Activated CD4-positive, alpha-beta T cell treated with anti-CD3 and anti-CD28 coated beads, Interleukin-2, Interleukin-4, amounts not matched to agents 100 ng/mL and 50 ng/mL, durations not matched to agents 16 hours and 8 hours (primary cell): Measurements from ENCODE around the gene SEMG2.

ENCODE experiments used
- DNase-seq: peaks from one replicate; pipeline ENCODE4 v3.0.0-alpha.2; 2020; ENCODE audit warnings: low spot score

The SEMG2 gene

GRCh38 chr20:45229264-45230056 is 8.3 kb downstream of the SEMG2 start:
- peak; percentile 54 for DNase-seq

DNA sequence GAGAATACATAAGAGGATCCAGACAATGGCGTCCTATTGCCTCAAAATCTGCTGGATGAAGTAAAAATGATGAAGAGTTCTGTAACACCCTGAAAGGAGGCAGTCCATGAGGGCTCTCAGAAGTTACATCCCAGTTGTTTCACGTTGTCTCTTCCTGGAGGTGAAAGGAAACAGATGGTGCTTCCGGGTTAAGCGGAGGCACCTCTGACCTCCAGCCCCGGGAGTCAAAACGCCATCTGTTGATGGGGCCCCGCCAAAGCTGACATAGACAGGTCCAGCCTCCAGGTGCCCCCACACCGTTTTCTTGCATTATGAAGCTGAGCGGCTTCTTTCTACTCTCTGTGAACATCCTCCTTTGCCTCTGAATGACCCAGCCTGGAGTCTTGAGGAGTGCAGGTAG is 9.5 kb downstream of the SEMG2 start:
- DNase-seq, result no peak

GRCh38 chr20:45235995-45236394 is 14.8 kb downstream of the SEMG2 start:
- peak; percentile 11 for DNase-seq

DNA sequence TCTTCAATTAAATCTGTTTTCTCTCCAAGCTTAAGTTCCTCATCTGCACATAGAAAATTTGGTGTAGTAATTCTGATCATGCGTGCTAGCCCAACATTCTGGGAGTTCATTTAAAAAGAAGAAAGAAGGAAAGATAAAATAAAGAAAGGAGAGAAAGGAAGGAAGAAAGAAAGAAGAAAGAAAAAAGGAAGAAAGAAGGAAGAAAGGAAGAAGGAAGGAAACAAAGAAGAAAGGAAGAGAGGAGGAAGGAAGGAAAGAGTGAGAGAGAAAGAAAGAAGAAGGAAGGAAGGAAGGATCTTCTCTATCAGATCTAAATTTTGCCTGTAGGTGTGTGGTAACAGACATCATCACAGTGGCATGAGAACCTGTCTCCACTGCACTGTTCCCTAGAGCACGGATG is 17.0 kb downstream of the SEMG2 start:
- no peak for DNase-seq

DNA sequence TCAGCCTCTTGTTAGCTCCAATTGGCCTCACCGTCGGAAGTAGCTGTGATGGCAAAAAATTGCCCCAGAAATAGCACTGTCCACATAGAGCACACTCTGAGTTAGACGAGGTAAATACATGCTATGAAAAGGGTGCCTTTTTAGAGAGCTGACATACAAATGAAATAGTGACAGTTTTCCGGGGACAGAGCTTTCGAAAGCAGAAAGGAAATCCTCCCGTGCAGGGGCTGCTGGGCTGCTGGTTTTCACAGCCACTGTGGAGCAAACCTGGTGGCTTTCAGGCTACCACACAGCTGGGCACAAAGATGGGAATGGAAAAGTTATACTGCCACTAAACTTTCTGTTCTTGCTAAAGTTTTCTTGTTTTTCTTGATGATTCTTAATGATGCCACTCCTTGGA is 24.9 kb downstream of the SEMG2 start:
- DNase-seq, result no peak

GRCh38 chr20:45247865-45248264 is 26.7 kb downstream of the SEMG2 start:
- no peak for DNase-seq

DNA sequence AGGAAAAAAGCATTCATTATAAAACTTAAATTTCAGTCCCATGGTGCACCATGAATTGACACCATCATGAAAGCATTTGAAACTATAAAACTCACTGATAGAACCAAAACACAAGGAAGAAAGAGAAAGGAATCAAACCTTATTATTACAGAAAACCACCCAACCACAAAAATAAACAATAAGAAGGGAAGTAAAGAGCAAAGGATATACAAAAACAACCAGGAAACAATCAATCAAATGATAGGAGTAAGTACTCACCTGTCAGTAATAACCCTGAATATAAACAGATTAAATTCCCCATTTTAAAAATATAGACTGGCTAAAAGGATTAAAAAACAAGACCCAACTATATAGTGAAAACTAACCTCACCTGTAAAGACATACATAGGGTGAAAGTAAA is 27.4 kb downstream of the SEMG2 start:
- DNase-seq, result no peak

DNA sequence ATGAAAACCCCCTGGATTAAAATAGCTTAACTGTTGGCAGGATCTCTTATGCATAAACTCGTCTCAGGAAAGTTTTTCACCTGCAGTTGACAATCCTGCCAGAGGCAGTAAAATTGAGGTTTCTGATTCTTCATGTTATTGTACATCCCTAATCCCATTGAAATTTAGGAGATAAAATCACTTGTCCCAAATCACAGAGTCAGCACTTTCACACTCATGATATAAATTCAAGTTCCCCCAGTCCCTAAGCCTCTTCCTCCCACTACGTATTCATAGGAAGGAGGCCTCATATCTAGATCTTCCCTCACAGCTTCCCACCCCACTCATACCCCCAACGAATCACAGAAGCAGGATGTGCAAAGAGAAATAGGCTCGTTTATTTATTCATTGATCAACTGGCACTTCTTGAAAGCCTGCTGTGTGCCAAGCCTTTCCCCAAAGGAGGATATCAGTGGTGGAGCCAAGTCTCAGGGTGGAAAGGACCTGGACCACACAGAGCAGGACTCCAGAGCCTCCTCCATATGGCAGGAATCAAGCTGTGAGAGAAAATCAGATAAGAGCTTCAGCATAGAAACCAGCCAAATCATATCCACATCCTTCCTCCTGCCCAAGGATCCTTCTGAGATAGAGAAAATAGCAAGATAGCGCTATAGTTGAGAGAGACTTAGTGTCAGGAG is 30.8 kb downstream of the SEMG2 start:
- no peak for DNase-seq

DNA sequence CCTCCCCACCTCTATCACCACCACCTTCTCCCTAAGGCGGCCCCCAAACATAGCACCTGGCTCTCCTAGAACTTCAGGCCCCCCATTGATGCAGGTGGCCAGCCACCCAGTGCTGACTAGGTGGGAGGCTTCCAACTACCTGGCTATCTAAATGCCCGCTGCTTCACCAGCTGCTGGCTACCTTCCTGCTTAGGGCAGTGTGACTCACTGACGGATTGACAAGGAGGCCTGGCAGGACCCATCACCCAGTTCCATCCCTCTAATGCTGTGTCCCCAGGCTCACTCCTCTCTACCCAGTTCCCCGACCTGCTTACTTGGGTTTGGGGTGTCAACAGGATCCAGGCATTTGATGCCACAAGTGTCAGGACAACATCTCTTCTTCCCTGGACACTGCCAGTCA is 32.1 kb downstream of the SEMG2 start:
- DNase-seq, result no peak

- DNase-seq, result peak; percentile 42
Observed at GRCh38 chr20:45254383-45255262, 33.5 kb downstream of the SEMG2 start, which contains the start of gene SLPI. Gene SLPI (minus strand): TSS chr20:45254564. CDS start chr20:45254543, 21 bp downstream.

DNA sequence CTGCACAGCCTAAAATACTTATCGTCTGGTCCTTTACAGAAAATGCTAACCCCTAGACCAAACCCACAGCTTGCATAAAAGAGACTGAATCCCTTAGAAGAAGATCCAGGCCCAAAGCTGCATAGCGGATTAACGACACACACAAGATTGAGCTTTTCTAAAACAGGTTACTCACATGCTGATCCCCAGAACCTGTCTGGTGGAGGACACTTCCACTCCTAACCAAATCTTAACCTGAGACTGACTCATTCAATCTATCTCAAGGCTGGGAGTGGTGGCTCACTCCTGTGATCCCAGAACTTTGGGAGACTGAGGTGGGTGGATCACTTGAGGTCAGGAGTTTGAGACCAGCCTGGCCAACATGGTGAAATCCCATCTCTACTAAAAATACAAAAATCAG is 36.0 kb downstream of the SEMG2 start:
- no peak for DNase-seq

GRCh38 chr20:45257711-45258110 is 36.5 kb downstream of the SEMG2 start:
- no peak for DNase-seq

DNA sequence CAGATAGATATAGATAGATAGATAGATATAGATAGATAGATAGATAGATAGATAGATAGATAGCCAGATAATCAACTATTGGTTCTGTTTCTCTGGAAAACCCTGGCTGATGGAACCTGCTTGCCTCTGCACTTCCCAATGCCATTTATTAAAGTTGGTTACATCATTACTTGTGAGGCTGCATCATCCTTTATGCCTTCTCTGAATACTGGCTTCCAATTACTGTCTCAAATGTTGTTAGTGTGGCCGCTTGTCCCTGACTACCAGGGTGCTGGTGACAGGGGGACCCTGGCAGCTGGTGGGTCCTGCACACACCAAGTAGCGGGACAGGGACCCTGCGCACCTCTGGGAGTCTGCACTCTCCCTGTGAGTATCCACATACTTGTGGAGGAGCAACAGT is 37.1 kb downstream of the SEMG2 start:
- DNase-seq, result no peak

DNA sequence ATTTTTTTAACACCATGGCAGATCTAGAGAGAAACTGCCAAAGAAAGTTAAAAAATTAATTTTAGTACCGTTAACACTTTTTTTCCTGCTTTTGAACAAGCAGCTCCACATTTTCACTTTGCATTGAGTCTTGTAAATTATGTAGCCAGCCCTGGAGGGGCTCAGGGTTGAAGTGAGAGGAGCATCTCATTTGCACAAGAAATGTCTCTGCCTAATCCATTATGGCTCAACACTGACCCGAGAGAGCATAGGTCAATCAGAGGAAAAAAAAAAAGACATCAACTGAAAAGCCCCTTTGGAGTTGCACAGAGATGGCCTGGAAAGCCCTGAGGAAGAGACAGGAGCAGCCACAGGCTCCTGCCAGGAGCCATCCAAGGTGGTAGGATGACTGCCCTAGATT is 37.5 kb downstream of the SEMG2 start:
- no peak for DNase-seq

DNA sequence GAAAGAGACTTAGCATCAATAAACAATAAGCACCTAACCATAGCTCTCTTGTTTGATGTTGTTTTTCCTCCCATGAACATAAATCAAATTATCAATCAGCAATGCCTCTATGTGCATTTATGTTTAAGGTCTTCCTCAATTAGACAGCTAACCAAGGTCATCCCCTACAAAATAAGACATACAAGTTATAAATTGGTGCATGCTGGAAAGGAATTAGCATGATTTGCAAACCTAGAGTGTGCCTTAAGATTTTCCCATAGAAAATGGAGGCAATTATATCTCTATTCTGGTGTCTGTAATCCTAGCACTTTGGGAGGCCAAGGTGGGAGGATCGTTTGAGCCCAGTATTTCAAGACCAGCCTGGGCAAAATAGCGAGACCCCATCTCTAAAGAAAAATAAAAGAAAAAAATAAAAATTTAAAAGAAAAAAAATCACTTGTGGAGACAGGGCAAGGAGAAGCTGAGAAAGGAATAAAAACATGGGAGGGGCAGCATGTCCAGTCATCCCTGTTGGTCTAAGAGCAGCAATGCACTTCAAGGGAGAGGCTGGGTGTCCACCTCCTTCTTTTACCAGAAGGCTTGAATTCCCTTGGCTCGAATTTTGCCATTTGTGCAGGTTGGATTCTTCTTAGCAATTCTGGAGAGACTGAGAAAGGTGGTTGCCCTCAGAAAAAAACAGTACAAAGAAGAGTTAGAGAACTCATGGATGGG is 42.5 kb downstream of the SEMG2 start:
- no peak for DNase-seq

DNA sequence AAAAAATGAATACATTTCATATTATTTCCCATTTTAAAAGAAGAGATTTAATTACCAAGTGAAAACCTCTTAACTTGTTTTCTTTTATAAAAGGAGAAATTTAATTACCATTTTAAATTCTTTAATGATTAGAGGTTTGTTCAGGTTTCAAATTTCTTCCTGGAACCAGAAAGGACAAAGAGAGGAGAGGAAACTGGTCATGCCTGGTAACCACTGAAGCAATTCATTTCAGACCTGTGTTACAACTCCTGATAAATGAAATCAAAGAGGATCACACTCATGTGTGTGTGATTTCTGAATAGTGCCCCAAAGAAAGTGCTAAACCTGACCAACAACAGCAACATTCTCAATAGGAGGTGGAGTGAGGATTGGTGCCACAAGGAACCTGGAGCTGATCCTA is 45.8 kb downstream of the SEMG2 start:
- no peak for DNase-seq

- no peak for DNase-seq
Observed at GRCh38 chr20:45268531-45268930, 47.4 kb downstream of the SEMG2 start.

DNA sequence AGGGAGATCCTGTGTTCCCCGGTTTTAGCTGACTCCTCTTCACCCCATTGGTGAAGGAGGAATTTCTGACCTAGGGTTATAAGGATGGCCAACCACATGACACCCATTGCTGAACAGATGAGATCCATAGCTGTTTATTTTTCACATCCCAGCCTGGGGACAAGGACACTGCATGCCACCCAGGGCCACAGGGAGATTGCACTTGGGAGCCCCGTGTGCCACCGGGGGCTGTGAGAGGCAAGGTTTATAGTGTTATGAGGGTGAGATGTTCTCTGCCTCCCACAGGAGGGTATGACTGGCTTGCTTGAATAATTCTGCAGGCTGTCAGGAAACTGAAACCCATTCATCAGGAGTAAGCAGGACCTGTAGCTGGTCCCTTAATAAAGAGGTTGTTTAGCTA is 47.9 kb downstream of the SEMG2 start:
- no peak for DNase-seq

GRCh38 chr20:45269754-45270270 is 48.6 kb downstream of the SEMG2 start:
- no peak for DNase-seq
